HG03139 (cell line): ENCODE measurements around the gene CDV3.
"Not testable (repeated sequence)": the region's sequence is repeated elsewhere in the genome, so short reads cannot be mapped to it uniquely, and the experiment has no call there.

Experiments
- ATAC-seq: cut with Tn5 transposase; IDR thresholded peaks from one replicate; pipeline ENCODE4 v1.9.1; 2021; ENCODE audit not compliant: unreplicated experiment

CDV3 gene

GRCh38 chr3:133573629-133574194, at the start of gene CDV3:
TSS of gene CDV3 (plus strand) at chr3:133573686. CDS start at chr3:133574045, 359 bp downstream.
- ATAC-seq, result peak; percentile 17

GRCh38 chr3:133523758-133524157, 49.7 kb upstream of the CDV3 start:
- ATAC-seq, result not testable (repeated sequence)

GRCh38 chr3:133525435-133525834, 48.1 kb upstream of the CDV3 start:
- no peak for ATAC-seq

- ATAC-seq, result no peak
Measured at GRCh38 chr3:133527081-133527715, 46.3 kb upstream of the CDV3 start.

GRCh38 chr3:133529809-133530208, 43.7 kb upstream of the CDV3 start:
- ATAC-seq, result no peak

- ATAC-seq, result no peak
Measured at GRCh38 chr3:133531981-133532380, 41.5 kb upstream of the CDV3 start.

GRCh38 chr3:133532951-133533350, 40.5 kb upstream of the CDV3 start:
- ATAC-seq, result no peak

- no peak for ATAC-seq
Measured at GRCh38 chr3:133535971-133536881, 37.3 kb upstream of the CDV3 start.

GRCh38 chr3:133537131-133537530, 36.4 kb upstream of the CDV3 start:
- not testable (repeated sequence) for ATAC-seq

- ATAC-seq, result no peak
Measured at GRCh38 chr3:133538154-133538553, 35.3 kb upstream of the CDV3 start.

GRCh38 chr3:133540896-133541674, 32.4 kb upstream of the CDV3 start:
- peak; percentile 72 for ATAC-seq

GRCh38 chr3:133542871-133543270, 30.6 kb upstream of the CDV3 start:
- ATAC-seq, result no peak

GRCh38 chr3:133544983-133545382, 28.5 kb upstream of the CDV3 start:
- not testable (repeated sequence) for ATAC-seq

- ATAC-seq, result no peak
Measured at GRCh38 chr3:133547432-133548041, 25.9 kb upstream of the CDV3 start.

- ATAC-seq, result no peak
Measured at GRCh38 chr3:133548090-133548489, 25.4 kb upstream of the CDV3 start.

- ATAC-seq, result no peak
Measured at GRCh38 chr3:133549565-133549964, 23.9 kb upstream of the CDV3 start.

- not testable (repeated sequence) for ATAC-seq
Measured at GRCh38 chr3:133551589-133551988, 21.9 kb upstream of the CDV3 start.

- ATAC-seq, result no peak
Measured at GRCh38 chr3:133561679-133562078, 11.8 kb upstream of the CDV3 start.

GRCh38 chr3:133562376-133562775, 11.1 kb upstream of the CDV3 start:
- no peak for ATAC-seq

- no peak for ATAC-seq
Measured at GRCh38 chr3:133563186-133563591, 10.3 kb upstream of the CDV3 start.

GRCh38 chr3:133563816-133564215, 9.7 kb upstream of the CDV3 start:
- ATAC-seq, result no peak
